ENCODE data around the gene PRDX1. TPM values are rescaled to one million over a fixed set of nuclear protein-coding genes. Genes with fewer than 3 reads are reported as not detected.
"Not testable (repeated sequence)": the region's sequence is repeated elsewhere in the genome, so short reads cannot be mapped to it uniquely, and the experiment has no call there.

PRDX1 gene
- total RNA-seq, 1 donor from 2014 or later, result 351 TPM

DNA sequence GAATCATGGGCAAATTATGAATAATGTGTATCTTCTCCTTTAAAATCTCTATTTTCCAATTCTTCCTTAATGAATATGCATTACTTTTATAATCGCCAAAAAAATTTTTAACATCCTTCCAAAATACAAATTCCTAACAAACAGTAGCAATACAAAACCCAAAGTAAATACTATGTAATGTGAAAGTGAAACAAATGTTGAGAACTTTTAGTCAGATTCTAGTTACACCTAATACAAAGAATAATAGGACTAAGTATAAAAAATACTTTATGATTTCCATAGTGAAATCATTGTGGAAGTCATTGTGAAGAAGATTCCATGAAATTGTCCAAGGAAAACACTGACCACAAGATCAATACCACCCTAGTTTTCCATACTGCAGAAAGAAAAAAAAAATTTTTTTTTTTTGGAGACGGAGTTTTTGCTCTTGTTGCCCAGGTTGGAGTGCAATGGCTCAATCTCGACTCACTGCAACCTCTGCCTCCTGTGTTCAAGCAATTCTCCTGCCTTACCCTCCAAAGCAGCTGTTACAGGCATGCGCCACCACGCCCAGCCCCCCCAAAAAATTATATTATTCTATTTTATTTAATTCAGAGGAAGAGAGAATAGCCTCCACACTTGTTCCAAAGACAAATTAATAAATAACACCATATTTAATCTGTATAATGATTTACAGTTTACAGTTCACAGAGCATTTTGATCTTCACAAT is 42.5 kb downstream of the PRDX1 start:
- POLR2A ChIA-PET, result interaction anchor here (0.6 kb wide), 1 partner anchor 10 kb away, joined by 3 read pairs; no protein-coding TSS in a partner anchor

DNA sequence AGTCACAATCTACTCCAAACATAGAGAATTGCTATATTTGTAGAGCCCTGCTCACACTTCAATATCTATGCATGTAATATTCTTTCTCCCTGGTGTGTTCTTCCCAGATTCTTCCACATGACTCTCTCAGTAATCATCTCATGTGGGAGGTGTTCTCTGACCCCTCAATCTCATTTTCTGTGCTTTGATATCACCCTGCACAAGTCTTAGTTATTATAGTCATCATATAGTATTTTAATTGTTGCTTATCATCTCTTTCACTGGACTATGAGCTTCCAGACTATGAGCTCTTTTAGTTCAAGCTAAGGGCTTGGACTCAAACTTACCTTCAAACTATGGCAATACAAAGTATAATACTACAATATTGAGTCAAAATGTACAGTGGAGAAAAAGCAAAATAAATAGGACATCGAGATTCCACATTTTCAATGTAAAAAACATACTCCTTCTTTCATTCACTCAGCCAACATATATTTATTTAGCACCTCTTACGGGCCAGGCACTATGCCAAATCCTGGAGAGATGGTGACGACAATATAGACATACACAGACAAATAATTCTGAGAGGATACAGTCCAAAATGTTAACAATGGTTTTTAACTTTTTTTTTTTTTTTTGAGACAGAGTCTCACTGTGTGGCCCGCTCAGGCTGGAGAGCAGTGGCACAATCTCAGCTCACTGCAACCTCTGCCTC is 43.4 kb downstream of the PRDX1 start:
- ChIA-PET POLR2A (no interaction called here), CTCF (interaction anchor here (0.7 to 1.5 kb wide), 2 partner anchors 118 to 460 kb away, joined by 3 read pairs; no protein-coding TSS in a partner anchor)
- Mint-ChIP-seq H3K27me3 (no peaks in the 10 kb centered on the region), H3K9me3 (no peaks in the 10 kb centered on the region), H3K4me3 (no peak overlapping the region), H3K27ac (no peak overlapping the region), H3K36me3 (ENCODE audit: low read depth) (peaks cover 7% of the 10 kb centered on the region), H3K4me1 (peaks cover 22% of the 10 kb centered on the region)
- DNase-seq (no peak), ATAC-seq (ENCODE audit: low read depth) (no peak)
- intact Hi-C loops (cut with micrococcal nuclease), result no loop called here
- TF ChIP-seq, protein P1, sequence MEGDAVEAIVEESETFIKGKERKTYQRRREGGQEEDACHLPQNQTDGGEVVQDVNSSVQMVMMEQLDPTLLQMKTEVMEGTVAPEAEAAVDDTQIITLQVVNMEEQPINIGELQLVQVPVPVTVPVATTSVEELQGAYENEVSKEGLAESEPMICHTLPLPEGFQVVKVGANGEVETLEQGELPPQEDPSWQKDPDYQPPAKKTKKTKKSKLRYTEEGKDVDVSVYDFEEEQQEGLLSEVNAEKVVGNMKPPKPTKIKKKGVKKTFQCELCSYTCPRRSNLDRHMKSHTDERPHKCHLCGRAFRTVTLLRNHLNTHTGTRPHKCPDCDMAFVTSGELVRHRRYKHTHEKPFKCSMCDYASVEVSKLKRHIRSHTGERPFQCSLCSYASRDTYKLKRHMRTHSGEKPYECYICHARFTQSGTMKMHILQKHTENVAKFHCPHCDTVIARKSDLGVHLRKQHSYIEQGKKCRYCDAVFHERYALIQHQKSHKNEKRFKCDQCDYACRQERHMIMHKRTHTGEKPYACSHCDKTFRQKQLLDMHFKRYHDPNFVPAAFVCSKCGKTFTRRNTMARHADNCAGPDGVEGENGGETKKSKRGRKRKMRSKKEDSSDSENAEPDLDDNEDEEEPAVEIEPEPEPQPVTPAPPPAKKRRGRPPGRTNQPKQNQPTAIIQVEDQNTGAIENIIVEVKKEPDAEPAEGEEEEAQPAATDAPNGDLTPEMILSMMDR (IDR thresholded peaks at IDR 0.05), result no peak

More for the DNA sequence above, 42.5 kb downstream of the PRDX1 start:
- ATAC-seq (ENCODE audit: low read depth) (no peak), DNase-seq (no peak)
- CTCF ChIA-PET, result no interaction called here
- TF ChIP-seq, protein P1 (IDR thresholded peaks at IDR 0.05), result no peak
- intact Hi-C loops (cut with micrococcal nuclease), result no loop called here
- Mint-ChIP-seq H3K36me3 (ENCODE audit: low read depth) (peaks cover 7% of the 10 kb centered on the region), H3K4me1 (peaks cover 17% of the 10 kb centered on the region), H3K27ac (no peak overlapping the region), H3K4me3 (no peak overlapping the region), H3K27me3 (no peaks in the 10 kb centered on the region), H3K9me3 (no peaks in the 10 kb centered on the region)

DNA sequence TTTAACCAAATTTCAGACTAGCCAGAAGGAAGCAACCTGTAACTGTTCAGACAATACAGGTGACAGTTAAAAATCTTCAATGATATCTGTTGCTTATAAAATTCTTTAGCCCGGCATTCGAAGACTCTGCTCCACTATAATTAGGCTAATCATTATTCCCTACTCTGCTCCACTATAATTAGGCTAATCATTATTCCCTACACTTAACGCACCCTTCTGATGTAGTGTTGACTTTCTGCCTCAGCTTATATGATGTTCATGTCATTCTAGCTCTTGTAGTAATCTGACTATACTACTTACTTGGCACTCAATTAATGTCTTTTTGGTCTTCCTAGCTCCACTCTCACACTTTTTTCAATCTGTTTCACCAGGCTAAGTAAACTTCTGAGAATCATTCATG is 44.0 kb downstream of the PRDX1 start:
- CTCF ChIA-PET, result interaction anchor here (0.7 to 1.5 kb wide), 2 partner anchors 118 to 460 kb away, joined by 3 read pairs; no protein-coding TSS in a partner anchor
- Mint-ChIP-seq H3K4me3 (no peak overlapping the region), H3K9me3 (no peaks in the 10 kb centered on the region), H3K27ac (no peak overlapping the region), H3K27me3 (no peaks in the 10 kb centered on the region), H3K36me3 (ENCODE audit: low read depth) (peaks cover 4% of the 10 kb centered on the region), H3K4me1 (peaks cover 27% of the 10 kb centered on the region)
- TF ChIP-seq, protein P1 (IDR thresholded peaks at IDR 0.05), result no peak
- DNase-seq (no peak), ATAC-seq (ENCODE audit: low read depth) (no peak)
- intact Hi-C loops (cut with micrococcal nuclease), result no loop called here
- POLR2A ChIA-PET, result no interaction called here

DNA sequence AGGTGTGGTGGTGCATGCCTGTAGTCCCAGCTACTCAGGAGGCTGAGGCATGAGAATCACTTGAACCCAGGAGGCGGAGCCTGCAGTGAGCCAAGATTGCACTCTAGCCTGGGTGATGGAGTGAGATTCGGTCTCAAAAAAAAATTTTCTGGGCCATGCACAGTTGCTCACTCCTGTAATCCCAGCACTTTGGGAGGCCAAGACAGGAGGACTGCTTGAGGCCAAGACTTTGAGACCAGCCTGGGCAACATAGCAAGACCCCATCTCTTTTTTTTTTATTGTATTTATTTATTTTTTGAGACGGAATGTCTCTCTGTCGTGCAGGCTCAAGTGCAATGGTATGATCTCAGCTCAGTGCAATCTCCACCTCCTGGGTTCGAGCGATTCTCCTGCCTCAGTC is 47.5 kb downstream of the PRDX1 start:
- DNase-seq; ATAC-seq (ENCODE audit: low read depth); CTCF ChIA-PET; H3K27me3 Mint-ChIP-seq; H3K4me3 Mint-ChIP-seq; H3K9me3 Mint-ChIP-seq; H3K36me3 Mint-ChIP-seq (ENCODE audit: low read depth); H3K27ac Mint-ChIP-seq; POLR2A ChIA-PET: not testable (repeated sequence)
- intact Hi-C loops (cut with micrococcal nuclease), result loop anchor here (2.0 kb wide), 1 partner anchor 17 kb away; the partner anchor contains the start of gene TESK2
- H3K4me1 Mint-ChIP-seq, result peaks cover 46% of the 10 kb centered on the region

DNA sequence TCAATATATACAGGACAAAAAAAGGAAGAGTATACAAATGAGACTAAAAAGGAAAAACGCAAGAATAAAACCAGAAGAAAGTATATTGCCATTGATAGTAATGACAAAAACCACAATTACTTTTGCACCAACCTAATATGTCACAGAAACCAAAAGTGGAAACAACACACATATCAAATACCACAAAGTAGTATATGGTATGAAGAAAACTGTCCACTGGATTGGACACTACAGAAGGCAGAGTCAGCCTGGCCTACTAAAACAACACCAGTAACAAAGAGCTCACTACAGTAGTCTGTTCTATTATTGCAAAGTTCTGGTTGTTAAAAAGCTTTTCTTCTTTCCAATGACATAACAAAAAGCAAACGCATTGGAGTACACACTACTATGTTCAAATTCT is 48.4 kb downstream of the PRDX1 start:
- H3K4me3 Mint-ChIP-seq, result no peak overlapping the region
- ATAC-seq (ENCODE audit: low read depth), result no peak

More for the DNA sequence above, 48.4 kb downstream of the PRDX1 start:
- Mint-ChIP-seq H3K9me3 (no peaks in the 10 kb centered on the region), H3K4me1 (peaks cover 43% of the 10 kb centered on the region), H3K27ac (peak overlapping the region; percentile 35), H3K27me3 (no peaks in the 10 kb centered on the region), H3K36me3 (ENCODE audit: low read depth) (no peaks in the 10 kb centered on the region)
- TF ChIP-seq, protein P1 (IDR thresholded peaks at IDR 0.05), result no peak
- ChIA-PET POLR2A (interaction anchor here (0.6 to 1.7 kb wide), 5 partner anchors 14 to 108 kb away, joined by 3 to 14 read pairs (median 3); partner anchors contain the start of gene PRDX1), CTCF (no interaction called here)
- no peak for DNase-seq
- intact Hi-C loops (cut with micrococcal nuclease), result no loop called here

All from activated B cell treated with CpG ODN at 0.5 μM for 24 hours (primary cell).